HepG2 (cell line): ENCODE results near the gene UBA6. TPM values are rescaled to one million over a fixed set of nuclear protein-coding genes. Genes with fewer than 3 reads are reported as not detected.

Experiments used
- ATAC-seq: fragments of 200-7000 bp; cut with Tn5 transposase; 3 replicates; pipeline ENCODE4 v1.9.1; 2020; ENCODE audit warnings: mild to moderate bottlenecking, moderate library complexity
- BruUV-seq: library from RNA; stranded (reverse); fragments of 400-500 nt; replicated peaks from 2 replicates; lab custom pipeline; 2021; lab: Mats Ljungman, UMichigan
- CTCF ChIA-PET: fragments of 300-600 bp; formaldehyde crosslinking; extraction: SDS; loops from one replicate; lab custom pipeline; 2021; ENCODE audit warnings: low total read pairs, inconsistent platforms, low intra/inter-chr PET ratio; lab: Yijun Ruan, JAX
- POLR2A ChIA-PET: fragments of 350-600 bp; sonication (Branson Sonifier 250); formaldehyde crosslinking; loops from one replicate; lab custom pipeline; 2020; ENCODE audit warnings: antibody characterized with exemption, inconsistent platforms; lab: Yijun Ruan, JAX
- DNase-seq: peaks from one replicate; pipeline ENCODE4 v3.0.0-alpha.2; 2015; ENCODE audit warnings: low spot score
- FAIRE-seq: peaks from 3 replicates; lab custom pipeline; 2011; peaks lifted over from hg19 to GRCh38; lab: Jason Lieb, UNC
- H2AFZ ChIP-seq: one replicate; pipeline ENCODE4 v1.6.1; 2011; ENCODE audit warnings: low read length, inconsistent platforms
- H3K27ac ChIP-seq: fragments of 300-600 bp; 3 replicates; pipeline ENCODE4 v1.8.0; 2011; ENCODE audit warnings: mixed run types, mild to moderate bottlenecking, mixed read lengths, low read length, inconsistent platforms; ENCODE audit not compliant: insufficient read depth; ENCODE audit errors: extremely low read length
- H3K27me3 ChIP-seq, 2 experiments: fragments of 200-600 bp in 1 of 2; 2 replicates in 1 of 2; 3 replicates in 1 of 2; pipeline versions ENCODE4 v1.6.0 to v1.8.0; 2011; ENCODE audit warnings: low read length in 2 of 2, mild to moderate bottlenecking in 2 of 2, moderate library complexity in 2 of 2, inconsistent platforms in 1 of 2; ENCODE audit not compliant: insufficient read depth in 2 of 2, control insufficient read depth in 1 of 2
- H3K36me3 ChIP-seq, 2 experiments: fragments of 200-600 bp in 1 of 2; replicated peaks in 1 of 2; 2 replicates in 1 of 2; 3 replicates in 1 of 2; pipeline versions ENCODE4 v1.5.1 to v1.8.0; 2011; ENCODE audit warnings: low read length in 2 of 2, inconsistent platforms in 1 of 2; ENCODE audit not compliant: insufficient read depth in 2 of 2, control insufficient read depth in 1 of 2
- H3K4me1 ChIP-seq: 2 replicates; pipeline ENCODE4 v1.5.1; 2012; ENCODE audit warnings: low read length, inconsistent platforms; ENCODE audit not compliant: insufficient read depth
- H3K4me2 ChIP-seq: 2 replicates; pipeline ENCODE4 v1.6.0; 2011; ENCODE audit warnings: low read depth, low read length, inconsistent platforms
- H3K4me3 ChIP-seq, 3 experiments: fragments of 200-600 bp in 1 of 3; sonication (generic), shearing (Covaris generic) in 1 of 3; replicated peaks in 1 of 3; 2 replicates each; pipeline ENCODE4 v1.5.1; 2011 to 2016; ENCODE audit warnings: low read length in 3 of 3, inconsistent platforms in 2 of 3, low read depth in 2 of 3, mild to moderate bottlenecking in 2 of 3, control low read depth in 1 of 3, mixed read lengths in 1 of 3; ENCODE audit not compliant: insufficient read depth in 1 of 3
- H3K79me2 ChIP-seq: one replicate; pipeline ENCODE4 v1.6.1; 2011; ENCODE audit warnings: low read length, inconsistent platforms; ENCODE audit not compliant: insufficient read depth
- H3K9ac ChIP-seq: 2 replicates; pipeline ENCODE4 v1.6.0; 2011; ENCODE audit warnings: mild to moderate bottlenecking, low read depth, low read length, inconsistent platforms; ENCODE audit not compliant: insufficient read depth
- H3K9me3 ChIP-seq: 2 replicates; pipeline ENCODE4 v1.5.1; 2012; ENCODE audit warnings: mild to moderate bottlenecking, low read length
- H4K20me1 ChIP-seq: 2 replicates; pipeline ENCODE4 v1.6.0; 2011; ENCODE audit warnings: inconsistent platforms, mild to moderate bottlenecking, low read length, moderate library complexity; ENCODE audit not compliant: insufficient read depth
- FLYWCH1 ChIP-seq: sonication (generic); formaldehyde crosslinking; IDR thresholded peaks from 2 replicates; pipeline ENCODE4 v1.8.1; 2023; ENCODE audit warnings: mild to moderate bottlenecking, missing genetic modification reagents
- MAFF ChIP-seq: IDR thresholded peaks from 2 replicates; pipeline ENCODE4 v1.6.1; 2011; ENCODE audit warnings: low read depth, low read length, improper control_type of control experiment
- POGZ ChIP-seq: sonication (generic); formaldehyde crosslinking; IDR thresholded peaks from 2 replicates; pipeline ENCODE4 v1.4.0; 2020; ENCODE audit warnings: mild to moderate bottlenecking, missing genetic modification reagents
- PRMT3 ChIP-seq: sonication (generic); formaldehyde crosslinking; IDR thresholded peaks from 2 replicates; pipeline ENCODE4 v1.8.1; 2022; ENCODE audit warnings: low read depth, mild to moderate bottlenecking, moderate library complexity, missing genetic modification reagents, borderline replicate concordance
- SIX1 ChIP-seq: sonication (generic); formaldehyde crosslinking; IDR thresholded peaks from 2 replicates; pipeline ENCODE4 v1.4.0; 2020; ENCODE audit warnings: missing genetic modification reagents, borderline replicate concordance
- ZBTB2 ChIP-seq: sonication (generic); formaldehyde crosslinking; IDR thresholded peaks from 2 replicates; pipeline ENCODE4 v1.8.0; 2022; ENCODE audit warnings: low read depth, missing genetic modification reagents
- ZNF225 ChIP-seq: sonication (generic); formaldehyde crosslinking; IDR thresholded peaks from 2 replicates; pipeline ENCODE4 v1.4.0; 2020; ENCODE audit warnings: mild to moderate bottlenecking, missing genetic modification reagents
- ZNF350 ChIP-seq: sonication (generic); formaldehyde crosslinking; IDR thresholded peaks from 2 replicates; pipeline ENCODE4 v1.4.0; 2020; ENCODE audit warnings: mild to moderate bottlenecking, low read depth, missing genetic modification reagents, borderline replicate concordance
- ZNF607 ChIP-seq: sonication (generic); formaldehyde crosslinking; IDR thresholded peaks from 2 replicates; pipeline ENCODE4 v1.5.1; 2020; ENCODE audit warnings: missing genetic modification reagents, mild to moderate bottlenecking, borderline replicate concordance
- ZNF652 ChIP-seq: IDR thresholded peaks from 2 replicates; pipeline ENCODE4 v1.6.1; 2016; ENCODE audit warnings: low read depth, borderline replicate concordance
- WGBS: methylation state at CpG from one replicate; pipeline ENCODE4 v1.1.6; 2017; ENCODE audit warnings: low lambda C conversion rate; 5-methylcytosine and 5-hydroxymethylcytosine counted together
- in situ Hi-C: cut with HindIII; loops from 2 replicates; pipeline ENCODE4 v1.10.0; 2017; ENCODE audit warnings: low pct_unique_long_range_greater_than_20kb; ENCODE audit not compliant: extremely low pct_ligation_motif_present
- intact Hi-C: fragments of 100-400 bp; cut with micrococcal nuclease; formaldehyde crosslinking; loops from one replicate; pipeline ENCODE4 v1.10.0; 2022; ENCODE audit not compliant: unreplicated experiment
- polyA plus RNA-seq, 8 experiments: library from polyadenylated mRNA; depleted of rRNA in 3 of 8; stranded (reverse) in 7 of 8; unstranded in 1 of 8; fragments of >200 nt; fragmentation: Illumina TruSeq in 4 of 8; extraction: Trizol in 4 of 8; gene quantifications; 2 replicates each; pipeline versions ENCODE4 v1.2.1 to v1.2.3, GENCODE V29; 2011 to 2016; ENCODE audit warnings: low read depth in 4 of 8, missing spikeins in 1 of 8, mixed read lengths in 1 of 8; ENCODE audit not compliant: insufficient read depth in 1 of 8
- total RNA-seq, 5 experiments: library from RNA; depleted of rRNA; stranded (reverse); fragments of >200 nt; fragmentation: Illumina TruSeq; extraction: Trizol; gene quantifications; 2 replicates each; pipeline ENCODE4 v1.2.3, GENCODE V29; 2016; ENCODE audit warnings: low read depth in 1 of 5
- TF ChIP-seq, protein P1 (sequence below): sonication (generic); formaldehyde crosslinking; IDR thresholded peaks from 2 replicates; pipeline ENCODE4 v1.5.0; 2020; ENCODE audit warnings: missing genetic modification reagents
- TF ChIP-seq, protein P2 (sequence below): sonication (generic); formaldehyde crosslinking; IDR thresholded peaks from 2 replicates; pipeline ENCODE4 v1.4.0; 2020; ENCODE audit warnings: missing genetic modification reagents
- TF ChIP-seq, protein P3 (sequence below): sonication (generic); formaldehyde crosslinking; conservative IDR thresholded peaks from 2 replicates; pipeline ENCODE4 v1.5.0; 2020; ENCODE audit warnings: missing genetic modification reagents

The UBA6 gene
- total and polyA plus RNA-seq, 2 of the 13 experiments (the other 11 are each of a cell fraction or from before 2014, with no cell fraction given), result 33.3 to 75.4 TPM

DNA sequence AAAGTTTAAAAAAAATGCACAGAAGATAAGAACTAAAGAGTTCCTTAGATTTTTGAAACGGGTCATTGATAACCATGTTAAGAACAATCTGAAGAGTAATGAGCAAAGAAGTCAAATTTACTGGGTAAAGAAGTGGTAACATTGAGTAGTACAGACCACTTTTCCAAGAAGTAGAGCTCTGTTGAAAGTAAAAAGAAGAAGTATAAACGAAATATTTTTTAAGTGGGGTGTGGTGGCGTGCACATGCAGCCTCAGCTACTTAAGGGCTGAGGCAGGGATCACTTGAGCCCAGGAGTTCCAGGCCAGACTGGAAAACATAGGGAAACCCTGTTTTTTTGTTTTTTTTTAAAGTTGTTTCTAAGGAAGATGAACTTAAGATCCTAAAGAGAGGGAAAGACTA is 68.5 kb downstream of the UBA6 start (continued):
- TF ChIP-seq, protein P1, sequence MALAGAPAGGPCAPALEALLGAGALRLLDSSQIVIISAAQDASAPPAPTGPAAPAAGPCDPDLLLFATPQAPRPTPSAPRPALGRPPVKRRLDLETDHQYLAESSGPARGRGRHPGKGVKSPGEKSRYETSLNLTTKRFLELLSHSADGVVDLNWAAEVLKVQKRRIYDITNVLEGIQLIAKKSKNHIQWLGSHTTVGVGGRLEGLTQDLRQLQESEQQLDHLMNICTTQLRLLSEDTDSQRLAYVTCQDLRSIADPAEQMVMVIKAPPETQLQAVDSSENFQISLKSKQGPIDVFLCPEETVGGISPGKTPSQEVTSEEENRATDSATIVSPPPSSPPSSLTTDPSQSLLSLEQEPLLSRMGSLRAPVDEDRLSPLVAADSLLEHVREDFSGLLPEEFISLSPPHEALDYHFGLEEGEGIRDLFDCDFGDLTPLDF (CRISPR knock-in tag), result no peak
- TF ChIP-seq ZNF225 (no peak), PRMT3 (CRISPR knock-in tag) (no peak)
- TF ChIP-seq, protein P2, sequence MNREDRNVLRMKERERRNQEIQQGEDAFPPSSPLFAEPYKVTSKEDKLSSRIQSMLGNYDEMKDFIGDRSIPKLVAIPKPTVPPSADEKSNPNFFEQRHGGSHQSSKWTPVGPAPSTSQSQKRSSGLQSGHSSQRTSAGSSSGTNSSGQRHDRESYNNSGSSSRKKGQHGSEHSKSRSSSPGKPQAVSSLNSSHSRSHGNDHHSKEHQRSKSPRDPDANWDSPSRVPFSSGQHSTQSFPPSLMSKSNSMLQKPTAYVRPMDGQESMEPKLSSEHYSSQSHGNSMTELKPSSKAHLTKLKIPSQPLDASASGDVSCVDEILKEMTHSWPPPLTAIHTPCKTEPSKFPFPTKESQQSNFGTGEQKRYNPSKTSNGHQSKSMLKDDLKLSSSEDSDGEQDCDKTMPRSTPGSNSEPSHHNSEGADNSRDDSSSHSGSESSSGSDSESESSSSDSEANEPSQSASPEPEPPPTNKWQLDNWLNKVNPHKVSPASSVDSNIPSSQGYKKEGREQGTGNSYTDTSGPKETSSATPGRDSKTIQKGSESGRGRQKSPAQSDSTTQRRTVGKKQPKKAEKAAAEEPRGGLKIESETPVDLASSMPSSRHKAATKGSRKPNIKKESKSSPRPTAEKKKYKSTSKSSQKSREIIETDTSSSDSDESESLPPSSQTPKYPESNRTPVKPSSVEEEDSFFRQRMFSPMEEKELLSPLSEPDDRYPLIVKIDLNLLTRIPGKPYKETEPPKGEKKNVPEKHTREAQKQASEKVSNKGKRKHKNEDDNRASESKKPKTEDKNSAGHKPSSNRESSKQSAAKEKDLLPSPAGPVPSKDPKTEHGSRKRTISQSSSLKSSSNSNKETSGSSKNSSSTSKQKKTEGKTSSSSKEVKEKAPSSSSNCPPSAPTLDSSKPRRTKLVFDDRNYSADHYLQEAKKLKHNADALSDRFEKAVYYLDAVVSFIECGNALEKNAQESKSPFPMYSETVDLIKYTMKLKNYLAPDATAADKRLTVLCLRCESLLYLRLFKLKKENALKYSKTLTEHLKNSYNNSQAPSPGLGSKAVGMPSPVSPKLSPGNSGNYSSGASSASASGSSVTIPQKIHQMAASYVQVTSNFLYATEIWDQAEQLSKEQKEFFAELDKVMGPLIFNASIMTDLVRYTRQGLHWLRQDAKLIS (CRISPR knock-in tag), result no peak

DNA sequence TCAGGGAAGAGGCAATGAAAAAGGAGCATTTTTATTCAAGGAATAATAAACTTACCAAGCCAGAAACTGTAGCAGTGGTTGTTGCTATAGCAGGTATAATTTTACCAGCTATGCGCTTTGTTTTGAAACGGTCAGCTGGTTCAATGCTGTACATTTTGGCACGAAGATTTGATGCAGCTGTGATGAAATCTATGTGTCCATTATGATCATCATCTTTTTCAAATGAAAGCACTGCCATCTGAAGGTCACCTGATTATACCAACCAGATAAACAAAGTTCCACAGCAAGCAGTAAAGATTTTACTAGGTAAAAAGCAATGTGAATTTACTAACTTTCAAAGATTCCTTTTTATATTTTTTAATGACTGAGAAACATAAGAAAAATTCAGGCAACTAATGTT is 76.0 kb downstream of the UBA6 start:
- ATAC-seq (no peak), FAIRE-seq (no peak), DNase-seq (no peak)
- Histone ChIP-seq H3K4me2 (no peak overlapping the region), H3K4me1 (no peaks in the 10 kb centered on the region), H3K9me3 (no peaks in the 10 kb centered on the region), H2AFZ (no peak overlapping the region), H3K4me3 (no peak overlapping the region), H4K20me1 (no peaks in the 10 kb centered on the region), H3K9ac (no peak overlapping the region), H3K79me2 (no peaks in the 10 kb centered on the region), H3K36me3 (peaks cover 3 to 57% of the 10 kb centered on the region in 2 experiments; a peak in 3 of 5 replicates), H3K27me3 (no peaks in the 10 kb centered on the region), H3K27ac (no peak overlapping the region)
- WGBS, result 90% methylated on average over 3 of the region's 3 CpGs
- no TSS peak for BruUV-seq
- in situ Hi-C loops (no loop called here), intact Hi-C loops (no loop called here)
- ChIA-PET CTCF (no interaction called here), POLR2A (no interaction called here)
- TF ChIP-seq ZNF350 (CRISPR knock-in tag) (no peak), MAFF (no peak), ZBTB2 (CRISPR knock-in tag) (no peak), SIX1 (CRISPR knock-in tag) (no peak), ZNF652 (no peak), FLYWCH1 (CRISPR knock-in tag) (no peak), POGZ (CRISPR knock-in tag) (no peak), ZNF607 (CRISPR knock-in tag) (no peak)
- TF ChIP-seq, protein P3, sequence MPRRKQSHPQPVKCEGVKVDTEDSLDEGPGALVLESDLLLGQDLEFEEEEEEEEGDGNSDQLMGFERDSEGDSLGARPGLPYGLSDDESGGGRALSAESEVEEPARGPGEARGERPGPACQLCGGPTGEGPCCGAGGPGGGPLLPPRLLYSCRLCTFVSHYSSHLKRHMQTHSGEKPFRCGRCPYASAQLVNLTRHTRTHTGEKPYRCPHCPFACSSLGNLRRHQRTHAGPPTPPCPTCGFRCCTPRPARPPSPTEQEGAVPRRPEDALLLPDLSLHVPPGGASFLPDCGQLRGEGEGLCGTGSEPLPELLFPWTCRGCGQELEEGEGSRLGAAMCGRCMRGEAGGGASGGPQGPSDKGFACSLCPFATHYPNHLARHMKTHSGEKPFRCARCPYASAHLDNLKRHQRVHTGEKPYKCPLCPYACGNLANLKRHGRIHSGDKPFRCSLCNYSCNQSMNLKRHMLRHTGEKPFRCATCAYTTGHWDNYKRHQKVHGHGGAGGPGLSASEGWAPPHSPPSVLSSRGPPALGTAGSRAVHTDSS (CRISPR knock-in tag), result no peak
